GM06990 (cell line): Measurements from ENCODE around the gene TTC36.
"Not testable (repeated sequence)": the region's sequence is repeated elsewhere in the genome, so short reads cannot be mapped to it uniquely, and the experiment has no call there.

Source experiments
- DNase-seq: peaks from one replicate; pipeline ENCODE4 v3.0.0-alpha.2; 2011; ENCODE audit not compliant: insufficient read length; ENCODE audit errors: extremely low read depth
- H3K27me3 ChIP-seq: replicated peaks from 2 replicates; pipeline ENCODE4 v1.6.0; 2011; ENCODE audit warnings: low read length; ENCODE audit not compliant: control insufficient read depth, insufficient read depth
- H3K36me3 ChIP-seq: 2 replicates; pipeline ENCODE4 v1.5.1; 2011; ENCODE audit warnings: low read length; ENCODE audit not compliant: control insufficient read depth, insufficient read depth
- H3K4me3 ChIP-seq: replicated peaks from 2 replicates; pipeline ENCODE4 v1.5.1; 2011; ENCODE audit warnings: low read depth, mild to moderate bottlenecking, control low read depth, low read length
- TF ChIP-seq, protein P1 (sequence below): IDR thresholded peaks from 2 replicates; pipeline ENCODE4 v1.5.1; 2011; ENCODE audit warnings: low read length, control low read depth, mild to moderate bottlenecking, inconsistent platforms; ENCODE audit not compliant: insufficient read depth, poor library complexity, severe bottlenecking

Gene TTC36, protein sequence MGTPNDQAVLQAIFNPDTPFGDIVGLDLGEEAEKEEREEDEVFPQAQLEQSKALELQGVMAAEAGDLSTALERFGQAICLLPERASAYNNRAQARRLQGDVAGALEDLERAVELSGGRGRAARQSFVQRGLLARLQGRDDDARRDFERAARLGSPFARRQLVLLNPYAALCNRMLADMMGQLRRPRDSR

DNA sequence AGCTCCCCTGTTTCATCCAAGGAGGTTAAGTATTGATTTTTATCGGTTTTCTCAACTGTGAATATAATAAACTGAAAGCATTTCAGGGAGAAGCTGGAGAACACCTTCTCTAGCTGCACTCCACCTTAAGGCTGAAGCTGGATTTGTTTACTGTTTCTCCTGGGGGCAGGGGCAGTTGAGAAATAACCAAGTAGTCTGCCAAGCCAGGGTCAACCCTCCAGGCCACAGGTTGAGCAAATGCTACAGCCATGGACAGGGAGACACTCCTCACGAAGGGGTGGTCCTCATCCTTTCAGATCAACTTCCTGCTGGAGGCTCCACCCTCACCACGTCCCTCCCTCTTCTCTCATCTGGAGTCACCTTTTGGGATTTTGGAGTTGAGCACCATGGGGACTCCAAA, at the start of gene TTC36:
Gene TTC36, plus strand, starts transcription at position 366 of the 400 bp plus-strand sequence. Its CDS starts 21 bp downstream, at position 387.
- Histone ChIP-seq H3K36me3 (peaks cover 12% of the 10 kb centered on the region), H3K27me3 (no peaks in the 10 kb centered on the region), H3K4me3 (no peak within 1 kb of the TSS)
- no peak for DNase-seq
- TF ChIP-seq, protein P1, sequence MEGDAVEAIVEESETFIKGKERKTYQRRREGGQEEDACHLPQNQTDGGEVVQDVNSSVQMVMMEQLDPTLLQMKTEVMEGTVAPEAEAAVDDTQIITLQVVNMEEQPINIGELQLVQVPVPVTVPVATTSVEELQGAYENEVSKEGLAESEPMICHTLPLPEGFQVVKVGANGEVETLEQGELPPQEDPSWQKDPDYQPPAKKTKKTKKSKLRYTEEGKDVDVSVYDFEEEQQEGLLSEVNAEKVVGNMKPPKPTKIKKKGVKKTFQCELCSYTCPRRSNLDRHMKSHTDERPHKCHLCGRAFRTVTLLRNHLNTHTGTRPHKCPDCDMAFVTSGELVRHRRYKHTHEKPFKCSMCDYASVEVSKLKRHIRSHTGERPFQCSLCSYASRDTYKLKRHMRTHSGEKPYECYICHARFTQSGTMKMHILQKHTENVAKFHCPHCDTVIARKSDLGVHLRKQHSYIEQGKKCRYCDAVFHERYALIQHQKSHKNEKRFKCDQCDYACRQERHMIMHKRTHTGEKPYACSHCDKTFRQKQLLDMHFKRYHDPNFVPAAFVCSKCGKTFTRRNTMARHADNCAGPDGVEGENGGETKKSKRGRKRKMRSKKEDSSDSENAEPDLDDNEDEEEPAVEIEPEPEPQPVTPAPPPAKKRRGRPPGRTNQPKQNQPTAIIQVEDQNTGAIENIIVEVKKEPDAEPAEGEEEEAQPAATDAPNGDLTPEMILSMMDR, result no peak

DNA sequence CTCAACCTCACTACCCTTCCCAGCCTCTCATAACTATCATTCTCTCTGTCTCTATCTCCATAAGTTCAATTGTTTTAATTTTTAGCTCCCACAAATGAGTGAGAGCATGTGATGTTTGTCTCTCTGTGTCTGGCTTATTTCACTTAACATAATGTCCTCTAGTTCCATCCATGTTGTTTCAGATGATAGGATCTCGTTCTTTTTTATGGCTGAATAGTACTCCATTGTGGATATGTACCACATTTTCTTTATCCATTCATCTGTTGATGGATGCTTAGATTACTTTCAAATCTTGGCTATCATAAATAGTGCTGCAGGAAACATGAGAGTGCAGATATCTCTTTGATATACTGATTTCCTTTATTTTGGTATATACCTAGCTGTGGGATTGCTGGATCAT, 46.0 kb upstream of the TTC36 start:
- H3K36me3 ChIP-seq, result peaks cover 18% of the 10 kb centered on the region
- not testable (repeated sequence) for DNase-seq, H3K27me3 ChIP-seq, H3K4me3 ChIP-seq

DNA sequence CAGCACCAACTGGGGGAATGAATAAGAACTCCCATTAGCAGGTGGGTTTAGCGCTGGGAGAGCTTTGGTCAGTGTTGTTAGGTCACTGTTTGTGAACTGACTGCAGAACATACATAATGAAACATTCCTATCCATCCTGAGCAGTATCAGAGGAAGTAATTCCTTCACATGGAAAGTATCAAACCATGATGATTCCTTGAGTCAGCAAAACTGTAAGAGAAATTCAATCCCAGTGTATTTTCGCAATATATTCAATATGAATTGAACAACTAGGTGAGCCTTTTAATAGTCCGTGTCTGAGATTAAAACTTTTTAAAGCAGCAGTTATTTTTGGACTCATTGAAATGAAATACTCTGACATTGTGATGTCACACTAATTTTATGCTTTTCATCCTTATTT, 42.9 kb upstream of the TTC36 start:
- peaks cover 10% of the 10 kb centered on the region for H3K36me3 ChIP-seq
- no peak for DNase-seq
- no peak overlapping the region for H3K4me3 ChIP-seq
- no peaks in the 10 kb centered on the region for H3K27me3 ChIP-seq
- TF ChIP-seq, protein P1, result no peak

DNA sequence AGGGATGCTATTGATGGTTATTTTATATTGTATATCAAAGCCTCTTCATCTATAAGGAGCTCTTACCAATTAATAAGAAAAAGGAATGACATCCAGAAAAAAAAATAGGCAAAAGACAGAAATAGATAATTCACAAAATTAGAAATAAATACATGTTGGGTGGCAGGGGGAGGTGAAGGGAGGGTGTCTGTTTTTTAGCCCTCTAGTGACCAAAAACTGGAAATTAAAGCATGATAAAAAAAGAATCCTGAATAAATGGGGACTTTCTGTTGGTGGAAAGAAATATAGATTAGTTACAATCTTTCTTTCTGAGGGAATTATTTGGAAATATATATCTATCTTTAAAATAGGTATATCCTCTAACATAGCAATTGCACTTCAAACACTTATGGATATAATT, 42.0 kb upstream of the TTC36 start:
- DNase-seq, result no peak
- H3K36me3 ChIP-seq, result peaks cover 12% of the 10 kb centered on the region
- H3K27me3 ChIP-seq, result no peaks in the 10 kb centered on the region
- H3K4me3 ChIP-seq, result no peak overlapping the region
- TF ChIP-seq, protein P1, result no peak

DNA sequence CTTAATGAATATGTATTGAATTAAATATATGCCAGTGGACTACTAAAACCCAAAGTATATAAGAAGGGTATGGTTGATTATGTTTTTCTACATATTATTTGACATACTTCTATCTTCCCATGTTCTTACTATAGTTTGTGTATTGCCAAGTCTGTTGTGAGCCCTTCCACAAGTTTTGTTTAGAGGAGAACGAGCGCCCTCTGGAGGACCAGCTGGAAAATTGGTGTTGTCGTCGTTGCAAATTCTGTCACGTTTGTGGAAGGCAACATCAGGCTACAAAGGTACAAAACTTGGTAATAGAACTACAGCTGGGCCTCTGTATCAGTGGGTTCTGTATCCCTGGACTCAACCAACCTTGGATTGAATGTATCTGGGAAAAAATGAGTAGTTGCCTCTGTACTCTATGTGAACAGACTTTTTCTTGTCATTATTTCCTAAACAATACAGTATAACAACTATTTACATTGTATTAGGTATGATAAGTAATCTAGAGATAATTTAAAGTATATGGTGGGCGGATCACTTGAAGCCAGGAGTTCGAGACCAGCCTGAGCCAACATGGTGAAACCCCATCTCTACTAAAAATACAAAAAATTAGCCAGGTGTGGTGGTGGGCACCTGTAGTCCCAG, 38.7 kb upstream of the TTC36 start:
- TF ChIP-seq, protein P1, result peak; percentile 74
- no peak overlapping the region for H3K4me3 ChIP-seq
- no peaks in the 10 kb centered on the region for H3K27me3 ChIP-seq
- peaks cover 12% of the 10 kb centered on the region for H3K36me3 ChIP-seq
- peak; percentile 29 for DNase-seq

DNA sequence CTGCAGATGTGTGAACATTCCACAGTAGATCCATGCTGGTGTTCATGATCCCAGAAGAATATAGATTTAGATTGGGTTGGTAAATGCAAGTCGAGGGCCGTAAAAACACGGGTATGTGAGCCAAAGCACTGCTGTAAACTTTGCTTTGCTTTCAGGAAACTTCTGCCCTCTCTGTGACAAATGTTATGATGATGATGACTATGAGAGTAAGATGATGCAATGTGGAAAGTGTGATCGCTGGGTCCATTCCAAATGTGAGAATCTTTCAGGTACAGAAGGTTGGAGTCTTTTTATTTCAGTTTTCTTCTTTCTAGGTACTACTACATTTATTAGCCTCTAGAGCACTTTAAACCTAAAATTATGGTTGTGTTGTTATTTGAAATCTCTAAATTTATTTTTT, 36.2 kb upstream of the TTC36 start:
- H3K27me3 ChIP-seq, result no peaks in the 10 kb centered on the region
- TF ChIP-seq, protein P1, result no peak
- H3K4me3 ChIP-seq, result no peak overlapping the region
- H3K36me3 ChIP-seq, result peaks cover 11% of the 10 kb centered on the region
- DNase-seq, result no peak
